Muscle of leg (tissue), 11 donors: ENCODE data around the gene GFRA1. TPM values are rescaled to one million over a fixed set of nuclear protein-coding genes. Genes with fewer than 3 reads are reported as not detected.
"Not testable (repeated sequence)": the region's sequence is repeated elsewhere in the genome, so short reads cannot be mapped to it uniquely, and the experiment has no call there.

Source experiments
- DNase-seq: peaks from one replicate; pipeline ENCODE4 v3.0.0; 2013
- H3K27ac ChIP-seq: one replicate; pipeline ENCODE4 v1.5.1; 2013; ENCODE audit warnings: mild to moderate bottlenecking, low read length, control low read depth
- H3K27me3 ChIP-seq: one replicate; pipeline ENCODE4 v1.6.1; 2013; ENCODE audit warnings: low read length; ENCODE audit not compliant: control insufficient read depth, insufficient read depth
- H3K36me3 ChIP-seq: one replicate; pipeline ENCODE4 v1.6.1; 2013; ENCODE audit warnings: low read length; ENCODE audit not compliant: control insufficient read depth, insufficient read depth
- H3K4me1 ChIP-seq: one replicate; pipeline ENCODE4 v1.6.1; 2013; ENCODE audit warnings: low read length; ENCODE audit not compliant: control insufficient read depth, insufficient read depth
- H3K4me3 ChIP-seq: one replicate; pipeline ENCODE4 v1.5.1; 2013; ENCODE audit warnings: low read length, control low read depth
- H3K9me3 ChIP-seq: replicated peaks from 2 replicates; pipeline ENCODE4 v1.6.1; 2013; ENCODE audit warnings: low read depth, low read length; ENCODE audit not compliant: control insufficient read depth
- WGBS: methylation state at CpG from one replicate; pipeline ENCODE4 v1.1.5; 2013; ENCODE audit warnings: missing lambda C conversion rate; ENCODE audit not compliant: insufficient coverage; 5-methylcytosine and 5-hydroxymethylcytosine counted together
- polyA plus RNA-seq, 8 donors: library from polyadenylated mRNA; unstranded; fragments of 120-200 nt; gene quantifications; one replicate each; pipeline versions ENCODE4 v1.2.1 to v1.2.3, GENCODE V29; 2013; ENCODE audit warnings: inconsistent platforms in 1 of 8, low replicate concordance in 1 of 8; ENCODE audit not compliant: insufficient read length in 8 of 8, insufficient read depth in 1 of 8
- total RNA-seq: library from RNA; stranded (reverse); fragments of 120-200 nt; gene quantifications from one replicate; pipeline ENCODE4 v1.2.4, GENCODE V29; 2013

GFRA1 gene
- total and polyA plus RNA-seq, 9 donors: 25.8 to 59.3 (median 41.0) TPM

GRCh38 chr10:116067825-116068224 lies 205.2 kb downstream of the GFRA1 start:
- no peak for DNase-seq

DNA sequence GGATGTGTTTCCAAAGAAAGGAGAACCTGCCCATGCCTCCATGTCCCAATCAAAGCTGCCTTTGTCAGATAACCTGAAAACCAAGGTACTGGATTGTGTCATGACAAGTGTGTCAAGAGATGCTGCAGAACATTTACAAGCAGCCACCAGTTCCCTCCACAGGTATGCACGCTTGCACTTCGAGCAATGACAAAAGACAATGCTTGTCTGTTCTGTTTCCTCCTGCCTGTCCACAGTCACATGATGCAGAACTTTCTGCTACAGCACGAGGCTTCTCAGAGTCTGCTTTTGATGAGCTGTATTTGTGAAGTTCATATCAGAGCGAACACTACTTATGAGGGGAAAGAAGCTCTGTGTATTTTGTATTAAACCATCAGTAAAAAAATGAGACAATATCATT lies 209.9 kb downstream of the GFRA1 start:
- Histone ChIP-seq H3K27me3 (no peaks in the 10 kb centered on the region), H3K36me3 (peaks cover 3% of the 10 kb centered on the region), H3K27ac (no peak overlapping the region), H3K9me3 (no peaks in the 10 kb centered on the region), H3K4me1 (peaks cover 23% of the 10 kb centered on the region), H3K4me3 (no peak overlapping the region)
- DNase-seq: no peak
- WGBS: 100% methylated on average over 2 of the region's 4 CpGs

More at GRCh38 chr10:116067825-116068224, 205.2 kb downstream of the GFRA1 start:
- 79% methylated on average over 4 of the region's 7 CpGs for whole genome bisulfite sequencing
- H3K27ac ChIP-seq: no peak overlapping the region
- no peaks in the 10 kb centered on the region for H3K27me3 ChIP-seq
- peaks cover 3% of the 10 kb centered on the region for H3K36me3 ChIP-seq
- H3K4me3 ChIP-seq: no peak overlapping the region
- no peaks in the 10 kb centered on the region for H3K9me3 ChIP-seq
- H3K4me1 ChIP-seq: peaks cover 23% of the 10 kb centered on the region

DNA sequence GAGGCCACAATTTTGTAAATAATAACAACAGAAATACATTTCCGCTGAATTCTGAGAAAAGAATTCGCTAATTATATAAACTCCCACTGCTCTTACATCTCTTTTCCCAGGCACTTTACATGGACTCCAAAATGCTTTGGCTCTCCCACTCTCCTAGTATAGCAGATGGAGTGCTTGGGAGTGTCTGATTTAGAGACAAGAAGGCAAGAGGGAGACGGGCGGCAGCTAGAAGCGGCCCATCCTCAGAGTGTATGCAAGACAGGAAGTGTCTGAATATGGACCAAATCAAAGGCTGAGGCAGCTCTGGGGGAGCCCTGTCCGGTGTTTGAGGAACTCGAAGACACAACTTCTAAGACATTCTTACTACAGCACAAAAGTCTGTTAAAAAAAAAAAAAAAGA lies 212.1 kb downstream of the GFRA1 start:
- Histone ChIP-seq H3K27ac (no peak overlapping the region), H3K4me1 (peaks cover 37% of the 10 kb centered on the region), H3K4me3 (no peak overlapping the region), H3K27me3 (no peaks in the 10 kb centered on the region), H3K36me3 (peaks cover 3% of the 10 kb centered on the region), H3K9me3 (no peaks in the 10 kb centered on the region)
- WGBS: 70% methylated on average over 2 of the region's 7 CpGs
- DNase-seq: no peak

DNA sequence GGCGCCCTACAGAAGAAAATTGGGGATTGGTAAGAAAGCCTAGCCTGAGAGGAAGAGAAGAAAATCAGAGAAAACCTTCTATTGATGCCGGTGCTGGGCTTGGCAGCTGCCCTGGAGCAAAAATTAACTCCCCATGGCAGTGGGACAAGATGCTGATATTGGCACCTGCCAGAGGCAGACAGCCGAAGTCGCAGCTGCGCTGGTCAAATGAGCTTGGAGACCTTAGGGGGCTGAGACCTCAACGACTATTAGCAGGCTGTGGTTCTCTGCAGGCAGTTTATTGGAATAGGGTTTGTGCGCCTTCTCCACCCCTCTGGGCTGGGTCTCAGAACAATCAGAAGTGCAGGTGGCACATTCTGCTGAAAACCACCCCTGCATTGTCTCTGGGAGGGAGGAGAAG lies 213.7 kb downstream of the GFRA1 start:
- WGBS: 53% methylated on average over 4 of the region's 7 CpGs
- peak; percentile 58 for DNase-seq
- Histone ChIP-seq H3K4me3 (no peak overlapping the region), H3K9me3 (no peaks in the 10 kb centered on the region), H3K4me1 (peaks cover 39% of the 10 kb centered on the region), H3K36me3 (no peaks in the 10 kb centered on the region), H3K27me3 (no peaks in the 10 kb centered on the region), H3K27ac (no peak overlapping the region)

- Histone ChIP-seq H3K27ac (no peak overlapping the region), H3K4me1 (peaks cover 45% of the 10 kb centered on the region), H3K9me3 (no peaks in the 10 kb centered on the region), H3K36me3 (no peaks in the 10 kb centered on the region), H3K27me3 (no peaks in the 10 kb centered on the region), H3K4me3 (no peak overlapping the region)
- 71% methylated on average over 5 of the region's 11 CpGs for WGBS
- DNase-seq: no peak
Measured at GRCh38 chr10:116056445-116057293, 216.3 kb downstream of the GFRA1 start.

GRCh38 chr10:116055917-116056252 lies 217.1 kb downstream of the GFRA1 start:
- Histone ChIP-seq H3K27me3 (no peaks in the 10 kb centered on the region), H3K36me3 (no peaks in the 10 kb centered on the region), H3K4me1 (peaks cover 45% of the 10 kb centered on the region), H3K27ac (peak overlapping the region; percentile 62), H3K9me3 (no peaks in the 10 kb centered on the region), H3K4me3 (no peak overlapping the region)
- no peak for DNase-seq
- 17% methylated on average over 2 of the region's 3 CpGs for WGBS

- Histone ChIP-seq H3K27ac (peak overlapping the region; percentile 62), H3K4me3 (no peak overlapping the region), H3K9me3 (no peaks in the 10 kb centered on the region), H3K36me3 (no peaks in the 10 kb centered on the region), H3K27me3 (no peaks in the 10 kb centered on the region), H3K4me1 (peaks cover 45% of the 10 kb centered on the region)
- peak; percentile 76 for DNase-seq
- 13% methylated on average over 12 of the region's 14 CpGs for WGBS
Measured at GRCh38 chr10:116055252-116055916, 217.6 kb downstream of the GFRA1 start.

- 16% methylated on average over 2 of the region's 4 CpGs for WGBS
- peak; percentile 47 for DNase-seq
- Histone ChIP-seq H3K4me1 (peaks cover 37% of the 10 kb centered on the region), H3K36me3 (no peaks in the 10 kb centered on the region), H3K9me3 (no peaks in the 10 kb centered on the region), H3K27ac (no peak overlapping the region), H3K27me3 (no peaks in the 10 kb centered on the region), H3K4me3 (no peak overlapping the region)
Measured at GRCh38 chr10:116053910-116054309, 219.1 kb downstream of the GFRA1 start.

GRCh38 chr10:116053009-116053730 lies 219.8 kb downstream of the GFRA1 start:
- no CpG with 5 or more reads among the region's 3 CpGs for WGBS
- not testable (repeated sequence) for H3K27ac ChIP-seq, H3K4me3 ChIP-seq, DNase-seq, H3K9me3 ChIP-seq, H3K36me3 ChIP-seq, H3K27me3 ChIP-seq
- H3K4me1 ChIP-seq: peaks cover 30% of the 10 kb centered on the region

DNA sequence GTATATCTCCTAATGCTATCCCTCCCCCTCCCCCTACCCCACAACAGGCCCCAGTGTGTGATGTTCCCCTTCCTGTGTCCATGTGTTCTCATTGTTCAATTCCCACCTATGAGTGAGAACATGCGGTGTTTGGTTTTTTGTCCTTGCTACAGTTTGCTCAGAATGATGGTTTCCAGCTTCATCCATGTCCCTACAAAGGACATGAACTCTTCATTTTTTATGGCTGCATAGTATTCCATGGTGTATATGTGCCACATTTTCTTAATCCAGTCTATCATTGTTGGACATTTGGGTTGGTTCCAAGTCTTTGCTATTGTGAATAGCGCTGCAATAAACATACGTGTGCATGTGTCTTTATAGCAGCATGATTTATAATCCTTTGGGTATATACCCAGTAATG lies 220.5 kb downstream of the GFRA1 start:
- not testable (repeated sequence) for H3K27me3 ChIP-seq, H3K9me3 ChIP-seq, H3K36me3 ChIP-seq, DNase-seq, H3K4me3 ChIP-seq, H3K27ac ChIP-seq
- no CpG with 5 or more reads among the region's 3 CpGs for WGBS
- H3K4me1 ChIP-seq: peaks cover 26% of the 10 kb centered on the region
